HG03469 (cell line): ENCODE measurements around the gene CNOT6L.
"Not testable (repeated sequence)": the region's sequence is repeated elsewhere in the genome, so short reads cannot be mapped to it uniquely, and the experiment has no call there.

Experiments used
- ATAC-seq: cut with Tn5 transposase; IDR thresholded peaks from one replicate; pipeline ENCODE4 v1.9.1; 2021; ENCODE audit warnings: mild to moderate bottlenecking, moderate library complexity, moderate number of reproducible peaks; ENCODE audit not compliant: unreplicated experiment

Gene CNOT6L

DNA sequence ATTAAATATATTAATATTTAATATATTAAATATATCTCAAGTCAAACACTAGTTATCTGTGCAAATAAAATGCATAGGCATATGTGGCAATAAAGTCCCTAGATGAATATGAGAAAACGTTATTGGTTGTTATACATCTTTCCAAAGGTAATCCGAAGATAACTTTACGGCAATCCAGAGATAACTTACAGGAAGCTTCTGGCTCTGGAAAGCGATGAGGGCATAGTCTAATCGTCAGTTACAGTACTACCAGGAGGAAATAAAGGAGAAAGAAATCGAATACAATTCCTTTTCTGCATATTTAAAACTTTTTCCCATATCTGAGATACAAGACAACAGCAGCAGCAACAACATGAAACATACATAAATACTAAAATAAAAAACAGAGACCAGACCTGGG, 35.3 kb downstream of the CNOT6L start:
- no peak for ATAC-seq

DNA sequence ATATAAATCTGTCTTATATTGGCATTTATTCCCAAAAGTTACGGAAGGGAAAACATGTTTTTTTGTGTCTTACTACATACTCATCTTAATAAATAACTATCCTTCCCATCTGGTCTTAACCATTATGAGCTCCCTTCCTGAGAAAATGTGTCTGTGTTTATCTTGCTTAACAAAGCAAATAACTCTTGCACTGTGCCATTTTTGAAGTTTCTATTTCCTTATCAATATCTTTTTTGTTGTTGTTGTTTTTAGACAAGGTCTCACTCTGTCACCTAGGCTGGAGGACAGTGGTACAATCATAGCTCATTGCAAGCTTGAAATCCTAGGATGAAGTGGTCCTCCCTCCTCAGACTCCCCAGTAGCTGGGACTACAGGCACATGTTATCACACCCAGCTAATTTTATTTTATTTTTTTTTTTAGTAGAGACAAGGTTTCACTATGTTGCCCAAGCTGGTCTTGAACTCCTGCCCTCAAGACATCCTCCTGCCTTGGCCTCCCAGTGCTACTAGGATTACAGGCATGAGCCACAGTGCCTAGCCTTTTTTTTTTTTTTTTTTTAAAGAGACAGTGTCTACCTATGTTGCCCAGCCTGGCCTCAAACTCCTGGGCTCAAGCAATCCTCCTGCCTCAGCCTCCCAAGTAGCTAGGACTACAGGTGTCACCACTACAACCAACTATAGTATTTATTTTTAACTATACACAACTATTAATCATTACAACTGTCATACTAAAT, 36.9 kb downstream of the CNOT6L start:
- ATAC-seq: no peak

DNA sequence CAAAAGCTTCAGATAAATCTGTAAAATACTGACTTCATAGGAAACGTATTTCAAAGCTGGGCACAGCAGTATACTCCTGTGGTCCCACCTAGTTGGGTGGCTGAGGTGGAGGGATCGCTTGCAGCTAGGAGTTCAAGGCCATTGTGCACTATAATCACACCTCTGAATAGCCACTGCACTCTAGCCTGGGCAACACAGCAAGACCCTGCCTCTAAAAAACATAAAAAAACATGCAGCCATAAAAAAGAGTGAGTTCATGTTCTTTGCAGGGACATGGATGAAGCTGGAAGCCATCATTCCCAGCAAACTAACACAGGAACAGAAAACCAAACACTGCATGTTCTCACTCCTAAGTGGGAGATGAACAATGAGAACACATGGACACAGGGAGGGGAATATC, 38.4 kb downstream of the CNOT6L start:
- not testable (repeated sequence) for ATAC-seq

DNA sequence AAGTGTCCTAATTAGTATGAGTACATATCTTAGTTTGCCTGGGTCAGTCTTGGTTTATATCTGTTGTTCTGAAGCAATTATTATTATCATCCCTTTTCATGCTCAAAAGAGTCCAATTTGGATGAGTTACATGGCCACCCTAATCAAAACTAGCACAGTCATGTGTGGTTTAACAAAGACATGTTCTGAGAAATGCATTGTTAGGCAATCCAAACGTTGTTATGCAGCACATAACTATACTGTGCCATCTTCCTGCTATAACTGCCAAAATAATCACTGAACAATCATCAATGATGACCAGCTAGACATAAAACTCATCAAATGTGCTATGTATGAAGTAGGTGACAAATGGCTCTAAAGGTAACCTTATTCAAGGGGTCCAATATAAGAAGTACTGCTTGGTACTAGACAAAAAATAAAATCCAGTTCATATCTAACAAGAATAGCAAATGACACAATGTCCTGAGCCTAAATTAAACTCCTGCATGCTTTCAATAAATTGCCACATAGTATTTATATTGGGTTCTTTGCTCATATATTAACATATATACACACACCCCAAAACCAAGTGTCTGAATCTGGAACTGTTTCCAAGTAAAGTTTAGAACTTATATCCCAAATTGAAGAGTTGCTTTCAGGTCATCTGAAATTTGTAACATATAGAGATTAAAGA, 41.9 kb downstream of the CNOT6L start:
- no peak for ATAC-seq

DNA sequence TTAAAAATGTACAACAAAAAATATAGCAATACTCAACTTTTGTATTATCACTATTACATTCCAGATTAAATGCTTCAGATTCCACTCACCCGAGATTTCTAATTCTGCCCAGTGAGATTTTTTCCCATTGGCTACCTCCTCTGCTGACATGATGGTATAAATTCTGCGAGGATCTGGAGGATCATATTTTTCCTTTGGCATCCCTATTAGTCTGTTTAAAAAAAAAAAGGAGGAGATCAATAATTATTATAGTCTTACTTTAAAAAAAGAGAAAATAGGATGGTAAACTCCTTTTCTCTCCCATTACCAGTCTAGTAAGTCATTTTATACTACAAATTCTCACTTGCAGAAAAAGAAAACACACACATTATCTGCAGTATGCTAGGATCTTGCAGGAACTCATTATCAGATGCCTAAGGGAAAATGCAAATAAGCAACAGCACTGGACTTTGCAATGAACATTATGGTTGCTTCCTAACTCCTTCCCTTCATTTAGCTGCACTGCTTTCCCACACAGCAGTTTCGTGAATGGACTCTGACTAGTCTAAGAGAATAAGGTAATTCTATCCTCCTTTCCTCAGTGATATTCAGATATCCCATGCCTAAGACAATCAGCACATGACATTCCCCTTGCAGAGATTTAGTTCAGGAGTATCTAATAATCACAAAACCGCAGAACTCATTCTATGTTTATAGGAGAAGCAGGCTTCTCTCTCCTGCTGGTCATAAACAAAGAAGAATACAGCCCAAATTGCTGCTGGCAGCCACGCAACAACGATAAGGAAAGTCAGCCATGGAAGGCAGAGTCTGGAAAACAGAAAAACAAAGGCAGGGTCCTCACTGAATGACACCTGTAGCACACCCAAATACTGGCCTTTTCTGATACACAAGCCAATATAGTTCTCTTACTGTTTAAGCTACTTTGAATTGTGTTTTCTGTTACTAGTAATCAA, 42.7 kb downstream of the CNOT6L start:
- ATAC-seq: no peak

DNA sequence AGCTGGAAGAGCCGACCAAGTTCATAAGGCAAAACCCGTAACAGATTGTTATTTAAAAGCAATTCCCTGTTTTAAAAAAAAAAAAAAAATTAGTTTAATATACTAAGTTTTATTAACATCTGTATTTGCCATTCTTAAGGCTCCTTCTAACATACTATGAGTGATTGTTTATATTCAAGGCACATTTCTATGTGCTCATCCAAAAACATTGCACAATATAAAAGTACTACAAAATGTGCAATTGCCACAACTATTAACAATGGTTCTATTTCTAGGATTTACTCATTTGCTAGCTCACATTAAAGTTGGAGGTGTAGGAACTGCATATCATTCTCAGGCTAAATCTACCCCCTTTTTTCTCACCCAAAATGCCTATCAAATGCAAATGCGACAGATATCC, 46.1 kb downstream of the CNOT6L start:
- no peak for ATAC-seq

DNA sequence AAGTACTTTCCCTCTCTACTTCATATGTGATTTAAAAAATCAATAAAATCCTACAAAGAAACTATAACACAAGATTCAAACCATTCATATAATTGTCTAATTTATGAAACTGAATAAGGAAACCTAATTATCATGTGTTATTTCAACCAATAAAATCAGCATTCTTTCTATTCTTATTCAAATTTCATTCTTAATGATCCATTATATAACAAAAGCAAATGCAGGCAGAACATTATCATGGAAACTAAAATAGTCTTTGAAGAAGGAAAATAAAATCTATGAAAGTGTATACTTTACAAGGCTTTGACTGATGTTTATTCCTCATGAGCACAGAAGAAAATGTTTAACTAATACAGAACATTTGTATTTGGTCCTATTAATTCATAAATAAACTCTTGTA, 47.6 kb downstream of the CNOT6L start:
- ATAC-seq: no peak

DNA sequence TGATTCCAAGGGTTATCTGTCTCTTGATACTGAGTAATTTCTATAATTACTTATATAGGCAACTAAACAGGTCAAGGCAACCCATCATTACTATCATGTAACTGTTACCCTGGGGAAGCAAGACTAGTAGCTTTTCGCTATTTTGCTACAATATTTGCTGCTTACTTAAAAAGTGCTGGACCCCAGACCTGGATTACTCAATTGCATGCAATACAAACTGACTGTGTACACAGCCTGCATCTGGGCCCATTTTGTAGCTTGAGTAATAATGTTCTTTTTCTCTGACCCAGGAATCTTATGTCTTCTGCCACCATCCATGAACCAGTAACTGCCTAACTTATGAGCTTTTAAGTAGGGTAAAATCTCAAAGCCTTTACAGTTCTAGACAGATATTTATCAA, 53.4 kb downstream of the CNOT6L start:
- no peak for ATAC-seq

DNA sequence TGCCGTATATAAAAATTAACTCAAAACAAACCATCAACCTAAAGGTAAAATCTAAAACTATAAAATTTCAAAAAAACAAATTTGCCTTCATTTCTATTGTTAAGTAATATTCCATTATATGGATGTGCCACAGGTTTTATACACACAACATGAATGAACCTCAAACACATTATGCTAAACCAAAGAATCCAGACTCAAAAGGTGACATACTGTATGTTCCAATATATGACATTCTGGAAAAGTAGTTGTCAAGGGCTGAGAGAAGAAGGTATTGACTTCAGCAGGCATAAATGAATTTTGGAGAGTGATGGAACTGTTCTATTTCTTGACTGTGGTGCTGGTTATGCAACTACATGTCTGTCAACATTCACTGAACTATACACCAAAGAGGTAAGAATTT, 56.6 kb downstream of the CNOT6L start:
- ATAC-seq: no peak

DNA sequence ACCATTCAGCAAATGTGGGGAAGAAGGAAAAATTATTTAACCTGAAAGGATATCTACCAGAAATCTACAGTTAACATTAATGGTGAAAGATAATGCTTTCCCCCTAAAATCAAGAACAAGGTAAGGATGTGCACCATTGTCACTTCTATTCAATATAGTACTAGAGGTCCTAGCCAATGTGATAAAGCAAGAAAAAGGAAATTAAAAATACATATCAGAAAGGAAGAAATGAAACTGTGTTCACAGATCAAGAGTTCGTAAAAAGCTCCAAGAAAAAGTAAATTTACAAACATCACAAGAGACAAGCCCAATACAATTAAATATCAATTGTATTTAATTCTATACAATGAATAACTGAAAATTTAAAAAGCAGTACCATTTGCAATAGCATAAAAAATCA, 57.6 kb downstream of the CNOT6L start:
- no peak for ATAC-seq

DNA sequence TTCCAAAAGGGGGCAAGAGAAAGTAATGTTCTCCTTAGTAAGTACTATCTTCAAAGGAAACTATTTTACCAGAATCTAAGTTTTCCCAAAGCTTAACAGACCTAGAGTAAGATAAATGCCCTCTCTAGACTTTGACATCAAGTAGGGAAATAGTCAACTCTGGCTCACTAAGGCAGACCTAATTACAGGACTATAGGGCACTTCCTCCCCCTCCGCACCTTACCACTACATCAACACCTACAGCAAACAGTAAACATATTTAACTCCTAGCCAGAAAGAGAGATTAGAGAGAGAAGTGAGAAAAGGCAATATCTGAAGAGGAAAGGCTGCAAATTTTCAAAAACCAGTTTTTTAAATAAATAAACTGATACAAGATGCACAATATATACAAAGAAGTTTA, 60.4 kb downstream of the CNOT6L start:
- no peak for ATAC-seq

DNA sequence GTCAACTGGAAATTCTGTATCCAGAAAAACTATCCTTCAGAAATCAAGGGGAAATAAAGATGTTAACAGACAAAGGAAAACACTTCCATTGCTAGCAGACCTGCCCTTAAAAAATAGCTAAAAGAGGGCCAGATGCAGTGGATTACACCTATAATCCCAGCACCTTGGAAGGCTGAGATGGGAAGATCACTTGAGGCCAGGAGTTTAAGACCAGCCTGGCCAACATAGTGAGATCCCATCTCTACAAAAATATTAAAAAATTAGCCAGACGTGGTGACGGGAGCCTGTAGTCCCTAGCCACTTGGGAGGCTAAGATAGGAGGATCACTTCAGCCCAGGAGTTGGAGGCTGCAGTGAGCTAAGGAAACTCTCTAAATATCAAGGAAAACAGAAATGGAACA, 67.4 kb downstream of the CNOT6L start:
- no peak for ATAC-seq

DNA sequence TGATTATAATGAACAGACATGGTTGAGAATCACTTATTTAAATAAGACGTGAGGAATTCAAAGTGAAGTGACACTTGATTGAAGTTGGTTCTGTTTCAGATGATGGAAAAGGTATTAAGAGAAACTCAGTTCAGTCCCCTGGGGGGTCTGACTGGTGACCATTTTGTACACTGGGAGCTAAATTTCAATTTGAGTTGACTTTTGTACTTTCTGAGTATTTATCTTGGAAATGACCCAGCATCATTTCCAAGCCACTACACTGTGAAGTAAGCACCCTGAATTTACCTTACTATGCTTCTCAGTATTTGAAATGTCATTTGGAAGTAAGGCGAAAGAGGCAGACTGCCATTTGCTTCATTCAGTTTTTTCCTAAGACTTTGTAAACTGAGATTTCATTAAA, 73.4 kb downstream of the CNOT6L start:
- no peak for ATAC-seq

DNA sequence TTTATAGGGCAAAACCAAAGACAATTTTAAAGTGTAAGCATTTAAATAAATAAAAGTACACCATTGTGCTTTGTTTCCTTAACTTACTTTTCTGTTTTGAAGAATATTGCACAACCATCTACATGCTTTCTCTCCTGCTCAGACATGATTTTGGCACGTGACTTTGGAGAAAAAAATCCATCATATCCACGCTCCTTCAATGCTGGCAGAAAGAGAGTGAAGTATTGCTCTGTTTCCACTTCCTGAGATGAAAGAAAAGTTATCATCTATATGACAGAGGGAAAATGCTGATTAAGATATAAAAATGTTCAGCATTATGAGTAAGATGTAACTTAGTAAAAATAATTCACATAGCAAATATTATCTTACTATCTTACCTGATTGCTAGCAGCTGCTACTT, 77.1 kb downstream of the CNOT6L start:
- ATAC-seq: no peak

DNA sequence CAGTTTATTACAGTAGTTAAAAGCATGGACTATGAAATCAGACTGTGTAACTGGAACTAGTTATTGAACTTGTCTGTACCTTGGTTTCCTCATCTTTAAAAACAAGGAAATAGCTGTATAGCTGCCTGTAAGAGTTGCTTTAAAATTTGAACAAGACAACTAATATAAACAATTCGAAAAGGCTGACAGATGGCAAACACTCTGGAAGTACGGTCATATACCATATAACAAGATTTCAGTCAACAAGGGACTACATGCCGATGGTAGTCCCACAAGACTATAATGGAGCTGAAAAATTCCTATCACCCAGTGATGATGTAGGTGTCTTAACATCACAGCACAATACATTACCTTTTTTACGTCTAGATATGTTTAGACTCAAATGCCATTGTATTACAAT, 78.7 kb downstream of the CNOT6L start:
- no peak for ATAC-seq

DNA sequence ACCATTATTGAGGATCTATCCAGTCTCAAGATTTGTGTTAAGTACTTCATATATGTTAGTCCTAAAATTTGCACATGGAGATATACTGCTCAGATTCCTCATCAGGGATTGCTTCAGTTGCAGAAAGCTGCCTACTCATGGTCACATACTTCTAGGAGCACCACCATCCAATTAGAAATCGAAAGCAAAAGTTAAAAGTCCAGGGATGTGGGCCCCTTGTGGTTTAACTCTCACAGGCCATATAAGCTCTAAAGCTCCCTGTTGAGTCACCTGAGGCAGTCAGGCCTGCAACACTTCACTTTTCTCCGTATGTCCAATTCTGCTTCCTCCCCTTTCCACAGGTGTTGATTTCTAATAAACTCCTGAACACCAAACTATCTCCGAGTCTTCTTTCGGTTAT, 84.2 kb downstream of the CNOT6L start:
- ATAC-seq: peak; percentile 88

DNA sequence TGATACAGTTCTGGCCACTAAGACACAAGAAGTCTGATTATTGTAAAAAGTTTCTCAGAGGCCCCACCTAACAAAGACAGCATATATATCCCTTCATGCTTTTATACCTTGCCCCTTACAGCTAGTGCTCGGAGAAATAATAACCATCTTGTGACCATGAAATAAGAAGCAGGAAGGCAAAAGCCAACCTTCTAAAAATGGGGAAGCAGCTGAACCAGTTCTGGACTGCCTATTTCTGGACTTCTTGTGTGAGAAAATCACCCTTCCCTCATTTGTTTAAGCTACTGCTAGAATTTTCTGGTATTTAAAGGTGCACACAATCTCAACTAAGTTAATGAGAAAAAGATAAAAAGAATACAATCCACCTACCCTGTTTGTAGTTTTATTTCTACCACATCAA, 87.5 kb downstream of the CNOT6L start:
- ATAC-seq: no peak

DNA sequence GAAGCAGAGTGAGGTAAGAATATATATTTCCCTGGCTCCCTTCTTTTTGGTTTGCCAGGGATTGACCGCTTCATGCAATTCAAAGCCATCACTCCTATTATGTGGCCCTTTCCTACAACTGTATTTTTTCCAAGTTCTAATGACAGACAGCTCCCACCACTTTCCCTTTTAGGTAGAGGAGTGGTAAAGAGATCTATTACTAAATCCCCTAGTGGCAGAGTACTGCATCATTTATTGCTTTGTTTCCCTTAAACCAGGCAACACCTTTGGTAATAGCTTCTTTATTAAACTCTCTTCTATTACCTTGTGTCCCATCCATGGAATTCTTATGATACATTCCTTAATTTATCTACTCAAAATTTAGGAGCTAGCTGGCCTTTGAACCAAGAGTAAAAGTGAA, 90.7 kb downstream of the CNOT6L start:
- ATAC-seq: no peak

DNA sequence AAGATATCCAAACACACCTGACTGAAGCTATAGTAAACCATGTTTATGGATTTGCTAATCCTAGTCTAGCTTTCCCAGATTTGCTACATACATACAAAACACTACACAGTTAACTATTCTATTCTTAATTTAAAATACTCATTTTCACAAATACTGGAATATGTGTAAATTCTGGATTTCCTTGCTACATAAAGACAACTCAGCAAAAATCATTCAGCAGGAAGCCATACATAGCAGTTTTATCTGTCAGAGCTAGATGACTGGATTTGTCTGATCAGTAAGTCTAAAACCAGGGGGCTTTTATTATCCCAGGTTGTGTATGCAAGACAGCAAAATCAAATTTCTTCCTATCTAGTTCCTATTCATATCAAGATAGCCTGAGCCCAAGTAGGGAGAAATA, 98.1 kb downstream of the CNOT6L start:
- no peak for ATAC-seq

DNA sequence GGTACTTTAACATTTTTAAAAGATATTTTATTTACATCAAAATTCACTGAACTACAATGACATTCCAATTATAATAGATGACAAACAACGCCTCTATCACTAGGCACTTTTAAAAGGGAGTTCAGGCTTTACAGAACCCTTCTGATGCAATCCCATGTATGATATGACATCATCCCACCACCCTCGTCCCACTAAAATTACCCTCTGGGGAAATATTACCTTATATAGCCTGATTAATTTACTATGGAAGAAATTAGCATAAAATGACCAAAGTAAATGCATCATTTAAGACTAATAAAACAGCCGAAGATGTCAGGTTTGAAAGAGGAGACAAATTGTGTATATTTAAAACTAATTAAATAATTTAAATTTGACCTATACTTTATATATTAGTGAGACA, 100.7 kb downstream of the CNOT6L start:
- not testable (repeated sequence) for ATAC-seq

DNA sequence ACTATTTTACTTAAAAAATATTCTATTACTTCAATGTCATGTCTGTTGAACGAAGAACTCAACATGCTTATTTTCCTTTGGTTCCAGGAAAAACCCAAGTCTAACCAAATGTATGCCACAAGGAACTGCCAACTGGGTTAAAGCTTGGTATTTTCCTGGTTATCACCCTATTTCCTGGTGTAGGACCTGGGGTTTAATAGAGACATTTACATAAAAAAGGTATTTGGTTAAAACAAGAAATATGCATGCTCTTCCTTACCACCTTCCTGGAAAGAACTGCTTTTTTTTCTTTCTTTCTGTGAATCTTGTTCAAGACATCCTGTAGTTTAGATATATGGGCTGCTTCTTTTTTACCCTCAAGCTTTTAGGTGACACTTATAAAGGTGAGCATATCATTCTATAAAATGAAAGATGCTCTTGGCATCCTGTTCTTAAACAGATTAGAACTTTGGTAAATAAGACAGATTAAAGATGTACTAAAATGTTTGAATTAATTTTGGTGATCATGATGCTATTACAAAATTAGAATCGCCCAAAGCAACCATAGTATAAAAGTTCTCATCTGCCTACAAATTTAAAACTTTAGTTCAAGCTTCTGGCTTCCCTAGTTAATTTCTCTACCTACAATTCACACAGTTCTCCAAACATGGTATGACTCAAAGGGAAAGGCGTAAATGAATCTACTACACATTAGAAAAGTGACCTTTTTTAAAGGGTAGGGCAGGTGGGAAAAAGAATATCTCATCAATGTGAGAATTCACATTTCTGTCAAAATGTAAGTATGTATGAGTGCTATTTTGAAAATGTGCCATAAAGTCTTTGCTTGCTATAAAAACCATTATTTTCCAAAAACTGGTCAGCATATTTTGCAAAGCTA, 103.5 kb downstream of the CNOT6L start:
- ATAC-seq: no peak
